ENCODE data around the gene HTR1D.

HTR1D gene

DNA sequence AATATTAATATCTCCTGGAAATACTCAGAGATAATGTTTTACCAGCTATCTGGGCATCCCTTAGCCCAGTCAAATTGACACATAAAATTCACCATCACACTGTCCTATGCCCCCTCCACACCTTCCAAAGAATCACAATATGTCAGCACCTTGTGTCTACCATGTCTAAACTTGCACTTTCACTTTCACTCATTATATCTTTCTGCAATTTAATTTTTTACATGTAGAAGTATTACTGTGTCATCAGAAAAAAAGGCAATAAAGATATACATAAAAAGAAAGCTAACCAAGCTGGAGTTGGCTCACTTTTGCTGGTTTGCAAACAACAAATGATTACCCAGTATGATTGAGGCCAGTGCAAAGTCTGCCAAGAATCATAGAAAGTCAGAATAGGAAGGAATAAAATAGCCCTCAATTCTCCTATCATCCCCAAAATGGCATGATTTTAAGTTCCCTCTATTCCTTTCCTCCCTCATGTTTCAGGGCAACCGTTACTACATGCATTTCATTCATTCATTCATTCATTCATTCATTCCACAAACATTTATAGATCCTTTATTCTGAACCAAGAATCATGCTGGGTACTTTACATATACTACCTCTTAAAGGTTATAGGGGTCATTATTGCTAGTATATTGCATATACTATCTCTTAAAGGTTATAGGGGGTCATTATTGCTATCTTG, 42.7 kb downstream of the HTR1D start:
- no peak for DNase-seq (ENCODE audit: low spot score)
- H2AK5ac ChIP-seq (ENCODE audit: low read depth, low read length): no peak overlapping the region
- H3K9me3 ChIP-seq (replicated peaks in 1 of 2; ENCODE audit: control insufficient read depth in 2 of 2, insufficient read depth in 1 of 2, low read depth in 1 of 2, low read length in 2 of 2): no peaks in the 10 kb centered on the region
- no peak overlapping the region for H3K4ac ChIP-seq (ENCODE audit: low read length)
- no peak overlapping the region for H2BK12ac ChIP-seq (ENCODE audit: low read length)
- H3K27ac ChIP-seq (replicated peaks; ENCODE audit: low read length): no peak overlapping the region
- H3K4me3 ChIP-seq (ENCODE audit: low read length in 2 of 2): no peak overlapping the region
- no peaks in the 10 kb centered on the region for H3K36me3 ChIP-seq (replicated peaks in 1 of 2; ENCODE audit: control insufficient read depth in 2 of 2, insufficient read depth in 2 of 2, low read length in 2 of 2)
- H2BK15ac ChIP-seq (ENCODE audit: low read length): no peak overlapping the region
- H3K4me2 ChIP-seq (ENCODE audit: insufficient read depth, low read length, poor library complexity, severe bottlenecking): no peak overlapping the region
- no peak overlapping the region for H3K23ac ChIP-seq (ENCODE audit: low read depth, low read length, poor library complexity)
- H4K8ac ChIP-seq (ENCODE audit: low read depth, low read length): no peak overlapping the region
- no peak overlapping the region for H4K91ac ChIP-seq (ENCODE audit: low read depth, low read length, poor library complexity)
- H3K18ac ChIP-seq (ENCODE audit: low read length): no peak overlapping the region
- H2BK120ac ChIP-seq (ENCODE audit: low read depth, low read length): no peak overlapping the region
- H3K79me1 ChIP-seq (ENCODE audit: low read depth, low read length): no peaks in the 10 kb centered on the region
- H3K14ac ChIP-seq (ENCODE audit: low read length): no peak overlapping the region
- WGBS, 2 donors (ENCODE audit: extremely low coverage in 2 of 2, insufficient read length in 2 of 2, insufficient replicate concordance in 1 of 2): no CpG with 5 or more reads among the region's 1 CpG
- peaks cover 4 to 8% of the 10 kb centered on the region in 2 donors for H3K4me1 ChIP-seq (ENCODE audit: control insufficient read depth in 2 of 2, insufficient read depth in 1 of 2, low read depth in 1 of 2, low read length in 2 of 2)
- peaks cover 0 to 16% (median 15%) of the 10 kb centered on the region in 3 experiments for H3K27me3 ChIP-seq (ENCODE audit: control insufficient read depth in 3 of 3, insufficient read depth in 3 of 3, low read depth in 1 of 3, low read length in 3 of 3)
- no peak overlapping the region for H3K9ac ChIP-seq (ENCODE audit: low read depth, low read length, poor library complexity)
- H2AFZ ChIP-seq (ENCODE audit: low read length): no peak overlapping the region
- no peak overlapping the region for H2BK5ac ChIP-seq (ENCODE audit: low read length)

DNA sequence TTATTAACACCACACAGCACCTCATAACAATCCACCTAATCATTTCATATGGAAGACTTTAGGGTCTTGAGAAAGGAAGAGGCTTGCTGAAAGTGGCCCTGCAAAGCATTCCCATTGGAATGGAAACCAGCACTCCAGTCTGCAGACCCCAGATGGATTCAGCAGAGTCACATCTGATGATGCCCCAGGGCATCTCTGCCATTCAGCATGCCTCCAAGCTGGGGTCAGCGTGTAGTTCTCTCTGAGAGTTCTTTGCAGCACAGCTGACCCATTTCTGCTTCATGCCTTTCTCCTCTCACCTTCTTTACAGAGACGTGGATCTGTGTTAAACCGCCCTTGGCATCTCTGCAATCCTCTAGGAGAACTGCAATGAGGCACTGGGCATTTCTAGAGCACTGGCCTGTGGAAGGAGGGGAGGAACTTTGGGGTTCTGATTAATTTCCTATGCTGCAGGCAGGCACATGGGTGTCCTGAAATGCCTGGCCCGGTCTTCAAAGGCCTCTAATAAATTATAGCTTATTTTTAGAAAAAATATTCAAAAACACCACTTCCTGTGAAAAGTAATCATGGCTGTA, 46.0 kb downstream of the HTR1D start:
- no peak overlapping the region for H3K4ac ChIP-seq (ENCODE audit: low read length)
- no peak overlapping the region for H3K4me3 ChIP-seq (ENCODE audit: low read length in 2 of 2)
- no peak overlapping the region for H4K8ac ChIP-seq (ENCODE audit: low read depth, low read length)
- no peak overlapping the region for H3K4me2 ChIP-seq (ENCODE audit: insufficient read depth, low read length, poor library complexity, severe bottlenecking)
- H3K79me1 ChIP-seq (ENCODE audit: low read depth, low read length): no peaks in the 10 kb centered on the region
- H2BK12ac ChIP-seq (ENCODE audit: low read length): no peak overlapping the region
- no peaks in the 10 kb centered on the region for H3K36me3 ChIP-seq (replicated peaks in 1 of 2; ENCODE audit: control insufficient read depth in 2 of 2, insufficient read depth in 2 of 2, low read length in 2 of 2)
- H2BK120ac ChIP-seq (ENCODE audit: low read depth, low read length): no peak overlapping the region
- no peak overlapping the region for H3K18ac ChIP-seq (ENCODE audit: low read length)
- H2BK15ac ChIP-seq (ENCODE audit: low read length): no peak overlapping the region
- WGBS, 2 donors (ENCODE audit: extremely low coverage in 2 of 2, insufficient read length in 2 of 2, insufficient replicate concordance in 1 of 2): no CpG with 5 or more reads among the region's 4 CpGs
- no peak overlapping the region for H3K14ac ChIP-seq (ENCODE audit: low read length)
- no peak overlapping the region for H4K91ac ChIP-seq (ENCODE audit: low read depth, low read length, poor library complexity)
- H3K9ac ChIP-seq (ENCODE audit: low read depth, low read length, poor library complexity): no peak overlapping the region
- no peak overlapping the region for H3K27ac ChIP-seq (replicated peaks; ENCODE audit: low read length)
- H2BK5ac ChIP-seq (ENCODE audit: low read length): no peak overlapping the region
- peaks cover 0 to 10% of the 10 kb centered on the region in 2 donors for H3K4me1 ChIP-seq (ENCODE audit: control insufficient read depth in 2 of 2, insufficient read depth in 1 of 2, low read depth in 1 of 2, low read length in 2 of 2)
- DNase-seq (ENCODE audit: low spot score): no peak
- no peak overlapping the region for H3K23ac ChIP-seq (ENCODE audit: low read depth, low read length, poor library complexity)
- no peak overlapping the region for H2AFZ ChIP-seq (ENCODE audit: low read length)
- H2AK5ac ChIP-seq (ENCODE audit: low read depth, low read length): no peak overlapping the region
- no peaks in the 10 kb centered on the region for H3K9me3 ChIP-seq (replicated peaks in 1 of 2; ENCODE audit: control insufficient read depth in 2 of 2, insufficient read depth in 1 of 2, low read depth in 1 of 2, low read length in 2 of 2)
- H3K27me3 ChIP-seq (ENCODE audit: control insufficient read depth in 3 of 3, insufficient read depth in 3 of 3, low read depth in 1 of 3, low read length in 3 of 3): peaks cover 0 to 2% (median under 1%) of the 10 kb centered on the region in 3 experiments

DNA sequence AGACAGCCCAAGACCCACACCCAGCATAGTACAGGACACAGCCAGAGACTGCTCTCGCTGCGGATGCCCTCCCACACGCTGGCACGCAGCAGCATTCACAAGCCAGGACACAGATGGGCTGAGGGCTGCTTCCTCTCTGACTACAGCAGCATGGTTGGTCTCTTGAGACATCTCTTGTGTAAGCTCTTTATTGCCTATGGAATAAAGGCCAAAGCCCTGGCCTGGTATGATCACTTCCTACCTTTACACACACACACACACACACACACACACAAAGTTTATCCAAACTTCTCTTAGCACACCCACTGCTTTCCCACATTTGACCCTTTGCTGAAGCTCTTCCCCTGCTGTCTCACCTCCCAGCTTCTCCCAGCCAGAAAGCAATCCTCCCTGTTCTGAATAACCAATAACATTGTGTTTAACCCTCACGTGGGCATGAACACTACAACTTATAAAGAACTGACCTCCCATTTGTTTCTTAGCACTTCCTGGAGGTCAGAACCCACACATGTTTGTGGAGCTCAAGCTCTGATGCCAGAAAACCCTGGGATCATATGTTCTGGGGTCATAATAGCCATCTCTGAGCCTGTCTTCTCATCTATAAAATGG, 47.5 kb downstream of the HTR1D start:
- no peaks in the 10 kb centered on the region for H3K79me1 ChIP-seq (ENCODE audit: low read depth, low read length)
- H3K4ac ChIP-seq (ENCODE audit: low read length): no peak overlapping the region
- no peak overlapping the region for H3K9ac ChIP-seq (ENCODE audit: low read depth, low read length, poor library complexity)
- H4K91ac ChIP-seq (ENCODE audit: low read depth, low read length, poor library complexity): no peak overlapping the region
- H3K27me3 ChIP-seq (ENCODE audit: control insufficient read depth in 3 of 3, insufficient read depth in 3 of 3, low read depth in 1 of 3, low read length in 3 of 3): peaks cover 0 to 2% (median 0%) of the 10 kb centered on the region in 3 experiments
- no peak overlapping the region for H2BK120ac ChIP-seq (ENCODE audit: low read depth, low read length)
- peaks cover 0 to 12% of the 10 kb centered on the region in 2 donors for H3K4me1 ChIP-seq (ENCODE audit: control insufficient read depth in 2 of 2, insufficient read depth in 1 of 2, low read depth in 1 of 2, low read length in 2 of 2)
- WGBS, 2 donors (ENCODE audit: extremely low coverage in 2 of 2, insufficient read length in 2 of 2, insufficient replicate concordance in 1 of 2): no CpG with 5 or more reads among the region's 5 CpGs
- H3K36me3 ChIP-seq (replicated peaks in 1 of 2; ENCODE audit: control insufficient read depth in 2 of 2, insufficient read depth in 2 of 2, low read length in 2 of 2): peaks cover 0 to 1% of the 10 kb centered on the region in 2 donors
- no peak overlapping the region for H2BK15ac ChIP-seq (ENCODE audit: low read length)
- H2AFZ ChIP-seq (ENCODE audit: low read length): peak overlapping the region; percentile 74
- no peak overlapping the region for H3K23ac ChIP-seq (ENCODE audit: low read depth, low read length, poor library complexity)
- H3K27ac ChIP-seq (replicated peaks; ENCODE audit: low read length): no peak overlapping the region
- H3K9me3 ChIP-seq (replicated peaks in 1 of 2; ENCODE audit: control insufficient read depth in 2 of 2, insufficient read depth in 1 of 2, low read depth in 1 of 2, low read length in 2 of 2): no peaks in the 10 kb centered on the region
- peak overlapping the region in 1 of 2 donors; percentile 58 for H3K4me3 ChIP-seq (ENCODE audit: low read length in 2 of 2)
- no peak overlapping the region for H3K18ac ChIP-seq (ENCODE audit: low read length)
- H2BK12ac ChIP-seq (ENCODE audit: low read length): peak overlapping the region; percentile 1
- H3K4me2 ChIP-seq (ENCODE audit: insufficient read depth, low read length, poor library complexity, severe bottlenecking): no peak overlapping the region
- H2BK5ac ChIP-seq (ENCODE audit: low read length): no peak overlapping the region
- no peak overlapping the region for H2AK5ac ChIP-seq (ENCODE audit: low read depth, low read length)
- no peak for DNase-seq (ENCODE audit: low spot score)
- no peak overlapping the region for H4K8ac ChIP-seq (ENCODE audit: low read depth, low read length)
- no peak overlapping the region for H3K14ac ChIP-seq (ENCODE audit: low read length)

DNA sequence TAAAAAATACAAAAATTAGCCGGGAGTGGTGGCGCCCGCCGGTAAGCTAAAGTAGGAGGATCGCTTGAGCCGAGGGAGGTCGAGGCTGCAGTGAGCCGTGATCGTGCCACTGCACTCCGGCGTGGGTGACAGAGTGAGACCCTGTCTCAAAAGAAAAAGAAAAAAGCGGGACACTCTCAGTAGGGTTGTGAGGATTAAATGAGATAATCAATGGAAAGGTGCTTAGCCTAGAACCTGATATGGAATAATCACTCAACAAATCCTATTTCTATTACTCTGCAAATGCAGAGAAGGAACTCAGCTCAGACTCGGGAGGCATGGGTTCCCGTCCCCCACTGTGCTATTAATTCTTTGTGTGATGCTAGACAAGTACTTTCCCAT, 48.1 kb downstream of the HTR1D start:
- no peak overlapping the region for H2BK12ac ChIP-seq (ENCODE audit: low read length)
- H4K8ac ChIP-seq (ENCODE audit: low read depth, low read length): no peak overlapping the region
- no peaks in the 10 kb centered on the region for H3K79me1 ChIP-seq (ENCODE audit: low read depth, low read length)
- no peak overlapping the region for H3K4ac ChIP-seq (ENCODE audit: low read length)
- H2BK15ac ChIP-seq (ENCODE audit: low read length): no peak overlapping the region
- H3K4me3 ChIP-seq (ENCODE audit: low read length in 2 of 2): no peak overlapping the region
- WGBS, 2 donors (ENCODE audit: extremely low coverage in 2 of 2, insufficient read length in 2 of 2, insufficient replicate concordance in 1 of 2): no CpG with 5 or more reads among the region's 14 CpGs
- H2AK5ac ChIP-seq (ENCODE audit: low read depth, low read length): no peak overlapping the region
- no peak overlapping the region for H3K27ac ChIP-seq (replicated peaks; ENCODE audit: low read length)
- no peak overlapping the region for H2BK5ac ChIP-seq (ENCODE audit: low read length)
- H3K9ac ChIP-seq (ENCODE audit: low read depth, low read length, poor library complexity): no peak overlapping the region
- H2AFZ ChIP-seq (ENCODE audit: low read length): peak overlapping the region; percentile 89
- no peak overlapping the region for H3K23ac ChIP-seq (ENCODE audit: low read depth, low read length, poor library complexity)
- peak overlapping the region; percentile 40 for H3K4me2 ChIP-seq (ENCODE audit: insufficient read depth, low read length, poor library complexity, severe bottlenecking)
- no peaks in the 10 kb centered on the region for H3K9me3 ChIP-seq (replicated peaks in 1 of 2; ENCODE audit: control insufficient read depth in 2 of 2, insufficient read depth in 1 of 2, low read depth in 1 of 2, low read length in 2 of 2)
- no peak overlapping the region for H3K14ac ChIP-seq (ENCODE audit: low read length)
- no peak overlapping the region for H2BK120ac ChIP-seq (ENCODE audit: low read depth, low read length)
- peaks cover 0 to 2% (median 0%) of the 10 kb centered on the region in 3 experiments for H3K27me3 ChIP-seq (ENCODE audit: control insufficient read depth in 3 of 3, insufficient read depth in 3 of 3, low read depth in 1 of 3, low read length in 3 of 3)
- H4K91ac ChIP-seq (ENCODE audit: low read depth, low read length, poor library complexity): no peak overlapping the region
- no peak for DNase-seq (ENCODE audit: low spot score)
- no peak overlapping the region for H3K18ac ChIP-seq (ENCODE audit: low read length)
- H3K4me1 ChIP-seq (ENCODE audit: control insufficient read depth in 2 of 2, insufficient read depth in 1 of 2, low read depth in 1 of 2, low read length in 2 of 2): peaks cover 0 to 12% of the 10 kb centered on the region in 2 donors
- peaks cover 0 to 4% of the 10 kb centered on the region in 2 donors for H3K36me3 ChIP-seq (replicated peaks in 1 of 2; ENCODE audit: control insufficient read depth in 2 of 2, insufficient read depth in 2 of 2, low read length in 2 of 2)
